Measurements from ENCODE around the gene PODN.

The PODN gene

DNA sequence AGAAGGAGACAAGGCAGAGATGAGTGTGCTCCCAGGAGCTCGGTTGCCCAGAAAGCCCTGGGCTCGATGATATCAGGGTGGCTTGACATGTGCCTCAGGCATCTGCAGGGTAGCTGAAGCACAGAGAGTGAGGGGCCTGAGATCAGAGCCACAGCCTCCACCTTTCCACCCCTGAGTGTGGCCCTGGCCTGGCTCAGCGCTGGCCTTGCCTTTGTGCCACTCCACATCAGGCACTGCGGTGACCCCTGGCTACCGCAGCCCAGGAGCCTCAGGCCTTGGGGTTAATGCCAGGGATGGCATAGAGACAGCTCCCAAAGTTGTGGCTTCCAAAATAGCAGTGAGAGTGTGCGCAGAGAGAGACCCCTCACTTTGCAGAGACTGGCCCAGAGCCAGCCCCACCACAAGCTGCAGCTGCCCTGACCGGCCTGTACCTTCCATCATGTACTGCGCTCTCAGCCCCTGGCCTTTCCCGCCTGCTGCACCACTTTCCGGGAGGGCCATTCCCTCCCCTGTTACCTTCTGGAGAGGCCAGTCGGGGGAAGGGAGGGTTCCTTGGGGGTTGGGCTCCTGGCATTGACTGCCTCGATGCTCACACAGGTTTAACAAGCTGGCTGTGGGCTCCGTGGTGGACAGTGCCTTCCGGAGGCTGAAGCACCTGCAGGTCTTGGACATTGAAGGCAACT is 19.5 kb downstream of the PODN start:
- TF ChIP-seq, protein P1, sequence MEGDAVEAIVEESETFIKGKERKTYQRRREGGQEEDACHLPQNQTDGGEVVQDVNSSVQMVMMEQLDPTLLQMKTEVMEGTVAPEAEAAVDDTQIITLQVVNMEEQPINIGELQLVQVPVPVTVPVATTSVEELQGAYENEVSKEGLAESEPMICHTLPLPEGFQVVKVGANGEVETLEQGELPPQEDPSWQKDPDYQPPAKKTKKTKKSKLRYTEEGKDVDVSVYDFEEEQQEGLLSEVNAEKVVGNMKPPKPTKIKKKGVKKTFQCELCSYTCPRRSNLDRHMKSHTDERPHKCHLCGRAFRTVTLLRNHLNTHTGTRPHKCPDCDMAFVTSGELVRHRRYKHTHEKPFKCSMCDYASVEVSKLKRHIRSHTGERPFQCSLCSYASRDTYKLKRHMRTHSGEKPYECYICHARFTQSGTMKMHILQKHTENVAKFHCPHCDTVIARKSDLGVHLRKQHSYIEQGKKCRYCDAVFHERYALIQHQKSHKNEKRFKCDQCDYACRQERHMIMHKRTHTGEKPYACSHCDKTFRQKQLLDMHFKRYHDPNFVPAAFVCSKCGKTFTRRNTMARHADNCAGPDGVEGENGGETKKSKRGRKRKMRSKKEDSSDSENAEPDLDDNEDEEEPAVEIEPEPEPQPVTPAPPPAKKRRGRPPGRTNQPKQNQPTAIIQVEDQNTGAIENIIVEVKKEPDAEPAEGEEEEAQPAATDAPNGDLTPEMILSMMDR (IDR thresholded peaks at IDR 0.05) = no peak
- Histone ChIP-seq H3K4me3 (no peak overlapping the region), H3K27ac (no peak overlapping the region)
- no peak for DNase-seq (ENCODE audit: low spot score)

DNA sequence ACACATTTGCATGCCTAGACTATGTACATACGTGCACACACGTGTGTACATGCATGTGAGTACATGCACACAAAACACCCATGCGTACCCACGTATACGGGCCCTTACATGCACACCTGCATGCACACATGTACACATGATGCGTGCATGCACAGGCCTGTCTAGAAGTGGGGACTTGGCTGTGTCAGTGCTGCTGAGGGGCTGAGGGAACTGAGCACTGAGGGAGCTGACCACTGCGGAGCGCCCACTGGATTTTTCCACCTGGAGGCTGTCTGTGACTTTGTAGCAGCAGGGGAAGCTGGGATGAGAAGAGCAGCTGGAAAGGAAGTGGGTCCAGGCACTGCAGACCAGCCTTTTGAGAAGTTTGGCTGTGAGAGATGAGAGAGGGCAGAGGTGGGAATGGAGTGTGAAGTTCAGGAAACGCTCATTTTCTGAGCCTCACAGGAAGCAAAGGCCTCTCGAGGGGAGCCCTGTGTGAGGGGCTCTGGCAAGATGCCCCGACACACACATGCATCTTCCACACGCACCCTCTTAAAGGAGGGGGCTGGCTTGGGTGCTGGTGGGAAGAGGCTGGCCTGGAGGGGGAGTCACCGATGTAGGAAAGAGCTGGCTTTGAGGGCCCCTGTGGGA is 20.9 kb downstream of the PODN start:
- no peak overlapping the region for H3K27ac ChIP-seq
- H3K4me3 ChIP-seq = no peak overlapping the region
- TF ChIP-seq, protein P1 (IDR thresholded peaks at IDR 0.05) = no peak
- no peak for DNase-seq (ENCODE audit: low spot score)

DNA sequence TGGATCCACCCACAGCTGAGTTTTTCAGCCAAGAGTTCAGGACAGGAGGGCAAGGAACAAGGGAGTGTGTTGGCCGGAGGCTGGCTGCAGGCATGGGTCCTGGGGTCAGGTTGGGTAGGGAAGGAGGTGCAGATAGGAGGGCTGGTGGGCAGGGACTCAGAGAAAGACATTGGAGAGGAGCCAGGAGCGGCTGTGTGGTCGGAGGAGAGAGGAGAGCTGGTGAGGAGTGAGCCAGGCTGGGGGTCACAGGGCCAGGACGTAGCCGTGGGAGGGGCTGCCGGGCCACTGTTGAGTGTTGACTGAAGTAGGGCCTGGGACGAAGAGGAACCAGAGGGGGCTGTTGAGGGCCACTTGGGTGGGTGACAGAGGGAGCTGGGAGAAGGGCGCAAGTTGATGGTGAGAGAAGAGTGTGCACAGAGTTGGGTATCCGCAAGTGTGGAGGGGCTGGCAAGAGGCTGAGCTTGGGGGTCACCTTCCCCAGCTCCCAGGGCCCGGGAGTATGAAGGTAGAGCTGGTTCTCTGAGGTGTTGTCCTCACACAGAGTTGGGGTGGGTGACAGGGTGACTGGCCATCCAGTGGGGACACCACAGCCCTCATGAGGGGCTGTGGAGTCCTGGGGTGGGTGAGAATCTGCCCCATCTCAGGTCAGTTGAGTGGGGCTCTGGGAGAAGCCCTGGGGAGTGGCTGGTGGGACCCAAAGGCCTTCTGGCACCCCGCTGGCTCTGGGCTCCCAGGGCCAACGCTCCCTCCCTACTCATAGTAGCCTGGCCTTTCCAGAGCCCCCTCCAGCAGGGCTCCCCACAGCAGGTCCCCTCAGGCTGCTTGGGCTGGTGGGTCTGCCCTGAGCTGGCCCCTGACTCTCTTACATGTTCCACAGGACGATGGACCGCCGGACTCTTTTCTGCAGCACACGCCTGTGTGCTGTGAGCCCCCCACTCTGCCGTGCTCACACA is 21.9 kb downstream of the PODN start:
- no peak overlapping the region for H3K4me3 ChIP-seq
- H3K27ac ChIP-seq = peak overlapping the region in 1 of 2 donors; percentile 4
- TF ChIP-seq, protein P1 (IDR thresholded peaks at IDR 0.05) = no peak
- no peak for DNase-seq (ENCODE audit: low spot score)

DNA sequence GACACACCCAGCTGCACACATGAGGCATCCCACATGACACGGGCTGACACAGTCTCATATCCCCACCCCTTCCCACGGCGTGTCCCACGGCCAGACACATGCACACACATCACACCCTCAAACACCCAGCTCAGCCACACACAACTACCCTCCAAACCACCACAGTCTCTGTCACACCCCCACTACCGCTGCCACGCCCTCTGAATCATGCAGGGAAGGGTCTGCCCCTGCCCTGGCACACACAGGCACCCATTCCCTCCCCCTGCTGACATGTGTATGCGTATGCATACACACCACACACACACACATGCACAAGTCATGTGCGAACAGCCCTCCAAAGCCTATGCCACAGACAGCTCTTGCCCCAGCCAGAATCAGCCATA is 22.6 kb downstream of the PODN start:
- Histone ChIP-seq H3K4me3 (no peak overlapping the region), H3K27ac (no peak overlapping the region)
- no peak for DNase-seq (ENCODE audit: low spot score)
- TF ChIP-seq, protein P1 (IDR thresholded peaks at IDR 0.05) = no peak

DNA sequence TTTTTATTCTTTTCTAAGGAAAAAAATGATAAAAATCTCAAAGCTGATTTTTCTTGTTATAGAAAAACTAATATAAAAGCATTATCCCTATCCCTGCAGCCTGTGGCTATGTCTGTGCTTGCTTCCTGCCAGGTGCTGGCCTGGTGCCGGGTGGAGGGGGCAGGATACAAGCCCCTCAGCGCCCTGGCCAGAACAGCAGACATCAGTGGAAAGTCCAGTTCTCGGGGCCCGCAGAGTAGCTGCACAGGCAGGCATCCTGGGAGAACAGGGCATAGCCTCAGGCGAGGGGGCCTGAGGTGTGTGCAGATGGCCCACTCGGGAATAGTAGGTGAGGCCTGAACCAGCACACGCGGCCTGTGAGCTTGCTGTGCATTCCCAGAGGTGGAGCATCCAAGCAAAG is 23.4 kb downstream of the PODN start:
- H3K27ac ChIP-seq = no peak overlapping the region
- TF ChIP-seq, protein P1 (IDR thresholded peaks at IDR 0.05) = no peak
- DNase-seq (ENCODE audit: low spot score) = no peak
- H3K4me3 ChIP-seq = no peak overlapping the region

DNA sequence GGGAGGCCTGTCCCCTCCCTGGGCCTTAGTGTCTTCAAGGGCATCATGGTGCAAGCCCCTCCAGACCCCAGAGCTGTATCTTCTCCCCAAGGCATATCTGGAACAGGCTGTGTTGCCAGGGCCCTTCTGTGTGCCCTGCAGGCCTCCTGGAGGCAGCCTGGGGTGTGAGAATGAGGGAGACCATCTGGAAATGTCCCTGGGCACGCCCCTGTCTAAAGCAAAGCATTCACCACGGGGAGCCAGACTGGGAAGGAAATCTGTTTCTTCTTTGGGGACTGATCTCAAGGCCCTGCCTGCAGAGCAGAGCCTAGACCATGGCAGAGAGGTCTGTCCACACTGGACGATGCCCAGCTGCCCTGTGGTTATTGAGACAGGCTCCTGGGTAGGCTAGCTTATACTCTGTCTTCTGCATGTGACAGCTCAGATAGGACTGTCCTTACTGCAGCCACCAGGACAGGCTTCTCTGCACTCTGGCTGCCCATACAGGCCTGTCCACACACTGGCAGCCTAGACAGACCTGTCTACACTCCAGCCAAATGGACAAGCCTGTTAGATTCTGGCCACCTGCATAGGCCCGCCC is 24.6 kb downstream of the PODN start:
- TF ChIP-seq, protein P1 (IDR thresholded peaks at IDR 0.05) = no peak
- no peak for DNase-seq (ENCODE audit: low spot score)
- no peak overlapping the region for H3K4me3 ChIP-seq
- no peak overlapping the region for H3K27ac ChIP-seq
